Measurements from ENCODE around the gene CDKN2D. TPM values are rescaled to one million over a fixed set of nuclear protein-coding genes. Genes with fewer than 3 reads are reported as not detected.
A peak's percentile ranks its signal among the peaks of the same experiment; 100 is the strongest.

Gene CDKN2D
- total RNA-seq, 1 experiment from 2014 or later = 4.4 TPM

DNA sequence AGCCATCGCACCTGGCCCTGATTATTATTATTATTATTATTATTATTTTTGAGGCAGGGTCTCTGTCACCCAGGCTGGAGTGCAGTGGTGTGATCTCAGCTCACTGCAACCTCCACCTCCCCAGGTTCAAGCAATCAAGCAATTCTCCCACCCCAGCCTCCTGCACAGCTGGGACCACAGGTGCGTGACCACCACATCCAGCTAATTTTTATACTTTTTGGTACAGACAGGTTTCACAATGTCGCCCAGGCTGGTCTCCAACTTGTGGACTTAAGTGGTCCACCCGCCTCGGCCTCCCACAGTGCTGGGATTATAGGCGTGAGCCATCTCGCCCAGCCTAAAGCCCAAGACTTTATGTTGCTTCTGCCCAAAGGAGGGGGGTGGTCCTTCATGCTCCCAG lies 24.4 kb upstream of the CDKN2D start:
- BruUV-seq (replicated peaks) = no TSS peak

DNA sequence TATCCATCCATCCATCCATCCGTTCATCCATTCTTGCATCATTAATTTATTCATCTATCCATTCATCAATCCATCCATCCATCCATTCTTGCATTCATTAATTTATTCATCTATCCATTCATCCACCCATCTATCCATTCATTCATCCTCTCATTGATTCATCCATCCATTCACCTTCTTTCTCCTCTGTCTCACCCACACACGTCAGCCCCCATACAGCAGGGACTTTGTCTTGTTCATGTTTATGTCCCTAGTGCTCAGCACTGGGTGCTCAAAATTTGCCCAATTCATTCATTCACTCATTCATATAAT lies 19.0 kb upstream of the CDKN2D start:
- no peaks in the 10 kb centered on the region for H3K27me3 Mint-ChIP-seq (ENCODE audit: unreplicated experiment)
- no peak for DNase-seq
- peak overlapping the region; percentile 73 for H3K4me3 Mint-ChIP-seq (ENCODE audit: low read depth, unreplicated experiment)
- peak overlapping the region; percentile 73 for H3K27ac Mint-ChIP-seq (ENCODE audit: unreplicated experiment)
- peaks cover 15% of the 10 kb centered on the region for H3K36me3 Mint-ChIP-seq (ENCODE audit: insufficient read depth, unreplicated experiment)
- H3K4me1 Mint-ChIP-seq (ENCODE audit: low read depth, unreplicated experiment) = peaks cover 12% of the 10 kb centered on the region
- TF ChIP-seq, protein P1, sequence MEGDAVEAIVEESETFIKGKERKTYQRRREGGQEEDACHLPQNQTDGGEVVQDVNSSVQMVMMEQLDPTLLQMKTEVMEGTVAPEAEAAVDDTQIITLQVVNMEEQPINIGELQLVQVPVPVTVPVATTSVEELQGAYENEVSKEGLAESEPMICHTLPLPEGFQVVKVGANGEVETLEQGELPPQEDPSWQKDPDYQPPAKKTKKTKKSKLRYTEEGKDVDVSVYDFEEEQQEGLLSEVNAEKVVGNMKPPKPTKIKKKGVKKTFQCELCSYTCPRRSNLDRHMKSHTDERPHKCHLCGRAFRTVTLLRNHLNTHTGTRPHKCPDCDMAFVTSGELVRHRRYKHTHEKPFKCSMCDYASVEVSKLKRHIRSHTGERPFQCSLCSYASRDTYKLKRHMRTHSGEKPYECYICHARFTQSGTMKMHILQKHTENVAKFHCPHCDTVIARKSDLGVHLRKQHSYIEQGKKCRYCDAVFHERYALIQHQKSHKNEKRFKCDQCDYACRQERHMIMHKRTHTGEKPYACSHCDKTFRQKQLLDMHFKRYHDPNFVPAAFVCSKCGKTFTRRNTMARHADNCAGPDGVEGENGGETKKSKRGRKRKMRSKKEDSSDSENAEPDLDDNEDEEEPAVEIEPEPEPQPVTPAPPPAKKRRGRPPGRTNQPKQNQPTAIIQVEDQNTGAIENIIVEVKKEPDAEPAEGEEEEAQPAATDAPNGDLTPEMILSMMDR (IDR thresholded peaks at IDR 0.05; ENCODE audit: unreplicated experiment) = no peak
- no TSS peak for BruUV-seq (replicated peaks)
- intact Hi-C loops (cut with micrococcal nuclease; ENCODE audit: unreplicated experiment) = no loop called here
- H3K9me3 Mint-ChIP-seq (ENCODE audit: low read depth, unreplicated experiment) = peaks cover 5% of the 10 kb centered on the region
- CTCF ChIA-PET = no interaction called here

More for the DNA sequence above, 24.4 kb upstream of the CDKN2D start:
- H3K27ac Mint-ChIP-seq (ENCODE audit: unreplicated experiment) = no peak overlapping the region
- intact Hi-C loops (cut with micrococcal nuclease; ENCODE audit: unreplicated experiment) = no loop called here
- H3K9me3 Mint-ChIP-seq (ENCODE audit: low read depth, unreplicated experiment) = no peaks in the 10 kb centered on the region
- DNase-seq = no peak
- CTCF ChIA-PET = no interaction called here
- H3K36me3 Mint-ChIP-seq (ENCODE audit: insufficient read depth, unreplicated experiment) = no peaks in the 10 kb centered on the region
- TF ChIP-seq, protein P1 (IDR thresholded peaks at IDR 0.05; ENCODE audit: unreplicated experiment) = no peak
- H3K4me1 Mint-ChIP-seq (ENCODE audit: low read depth, unreplicated experiment) = peaks cover 1% of the 10 kb centered on the region
- H3K4me3 Mint-ChIP-seq (ENCODE audit: low read depth, unreplicated experiment) = no peak overlapping the region
- no peaks in the 10 kb centered on the region for H3K27me3 Mint-ChIP-seq (ENCODE audit: unreplicated experiment)

DNA sequence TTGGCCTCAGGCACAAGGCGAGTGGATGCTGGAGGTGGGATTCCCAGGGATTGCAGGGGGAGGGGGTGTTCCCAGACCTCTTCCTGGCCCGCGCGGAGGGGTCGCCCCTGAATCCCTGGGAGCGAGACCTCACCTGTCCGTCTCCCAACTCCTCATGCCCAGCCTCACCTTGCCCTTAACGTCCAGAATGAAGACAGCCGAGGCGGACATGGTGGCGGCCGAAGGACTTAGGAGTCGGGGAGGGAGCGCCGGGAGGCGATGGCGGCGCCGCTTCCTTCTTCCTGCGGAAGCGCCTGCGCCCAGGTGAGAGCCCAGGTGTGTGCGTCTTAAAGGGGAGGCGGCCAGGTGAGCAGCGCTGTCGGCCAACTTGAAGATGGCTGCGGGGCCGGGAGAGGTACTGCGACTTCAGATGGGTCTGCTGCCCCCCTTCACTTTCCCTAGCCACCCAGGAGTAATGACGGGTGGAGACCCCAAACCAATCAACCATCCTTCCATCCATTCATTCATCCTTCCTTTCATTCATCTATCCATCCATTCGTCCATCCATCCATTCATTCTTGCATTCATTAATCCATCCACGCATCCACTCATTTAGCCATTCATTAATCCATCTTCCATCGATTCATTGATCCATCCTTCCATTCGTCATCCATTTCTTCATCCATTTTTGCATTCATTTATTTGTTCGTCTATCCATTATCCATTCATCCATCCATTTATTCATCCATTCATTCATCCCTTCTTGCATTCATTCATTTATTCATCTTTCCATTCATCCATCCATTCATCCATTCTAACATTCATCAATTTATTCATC lies 18.5 kb upstream of the CDKN2D start, which contains the start of gene AP1M2:
Gene AP1M2 (minus strand): TSS at position 291 of the 817 bp plus-strand sequence. CDS start 81 bp downstream, at position 210.
- Mint-ChIP-seq H3K27me3 (ENCODE audit: unreplicated experiment) (no peaks in the 10 kb centered on the region), H3K4me3 (ENCODE audit: low read depth, unreplicated experiment) (peak within 1 kb of the TSS; percentile 73), H3K27ac (ENCODE audit: unreplicated experiment) (peak within 1 kb of the TSS; percentile 73), H3K4me1 (ENCODE audit: low read depth, unreplicated experiment) (peaks cover 12% of the 10 kb centered on the region), H3K9me3 (ENCODE audit: low read depth, unreplicated experiment) (peaks cover 5% of the 10 kb centered on the region), H3K36me3 (ENCODE audit: insufficient read depth, unreplicated experiment) (peaks cover 15% of the 10 kb centered on the region)
- BruUV-seq (replicated peaks) = no TSS peak
- CTCF ChIA-PET = interaction anchor here (0.7 kb wide), 1 partner anchor 57 kb away, joined by 3 read pairs; no protein-coding TSS in a partner anchor
- DNase-seq = peak; percentile 56
- TF ChIP-seq, protein P1 (IDR thresholded peaks at IDR 0.05; ENCODE audit: unreplicated experiment) = no peak
- intact Hi-C loops (cut with micrococcal nuclease; ENCODE audit: unreplicated experiment) = no loop called here

DNA sequence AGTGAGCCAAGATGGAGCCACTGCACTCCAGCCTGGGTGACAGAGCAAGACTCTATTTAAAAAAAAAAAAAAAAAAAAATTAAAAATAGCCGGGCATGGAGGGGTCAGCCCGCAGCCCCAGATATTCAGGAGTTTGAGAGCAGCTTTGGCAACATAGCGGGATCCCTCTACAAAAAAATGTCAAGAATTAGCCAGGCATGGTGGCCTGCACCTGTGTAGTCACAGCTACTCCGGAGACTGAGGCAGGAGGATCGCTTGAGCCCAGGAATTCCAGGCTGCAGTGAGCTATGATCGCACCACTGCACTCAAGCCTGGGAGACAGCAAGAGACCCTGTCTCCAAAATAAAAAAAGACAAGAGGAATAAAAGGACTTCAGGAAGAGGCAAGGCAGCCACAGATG lies 17.6 kb upstream of the CDKN2D start:
- TF ChIP-seq, protein P1 (IDR thresholded peaks at IDR 0.05; ENCODE audit: unreplicated experiment) = no peak
- DNase-seq = no peak
- H3K36me3 Mint-ChIP-seq (ENCODE audit: insufficient read depth, unreplicated experiment) = peaks cover 15% of the 10 kb centered on the region
- peaks cover 12% of the 10 kb centered on the region for H3K4me1 Mint-ChIP-seq (ENCODE audit: low read depth, unreplicated experiment)
- CTCF ChIA-PET = interaction anchor here (0.6 to 0.7 kb wide), 2 partner anchors 21 to 58 kb away, joined by 3 to 8 read pairs; no protein-coding TSS in a partner anchor
- intact Hi-C loops (cut with micrococcal nuclease; ENCODE audit: unreplicated experiment) = no loop called here
- BruUV-seq (replicated peaks) = no TSS peak
- H3K9me3 Mint-ChIP-seq (ENCODE audit: low read depth, unreplicated experiment) = peaks cover 5% of the 10 kb centered on the region
- H3K4me3 Mint-ChIP-seq (ENCODE audit: low read depth, unreplicated experiment) = peak overlapping the region; percentile 73
- H3K27me3 Mint-ChIP-seq (ENCODE audit: unreplicated experiment) = no peaks in the 10 kb centered on the region
- H3K27ac Mint-ChIP-seq (ENCODE audit: unreplicated experiment) = no peak overlapping the region

Measured in Calu3 (cell line).